Mucosa of stomach (tissue), 1 donor: ENCODE data around the gene C17orf100.
"Not testable (repeated sequence)": the region's sequence is repeated elsewhere in the genome, so short reads cannot be mapped to it uniquely, and the experiment has no call there.

Experiments
- H3K27me3 ChIP-seq: one replicate; pipeline ENCODE4 v1.7.0; 2013; ENCODE audit warnings: mild to moderate bottlenecking, low read length; ENCODE audit not compliant: control insufficient read depth, insufficient read depth
- H3K36me3 ChIP-seq: one replicate; pipeline ENCODE4 v1.7.0; 2013; ENCODE audit warnings: low read length; ENCODE audit not compliant: control insufficient read depth, insufficient read depth
- H3K4me1 ChIP-seq: one replicate; pipeline ENCODE4 v1.7.0; 2013; ENCODE audit warnings: mild to moderate bottlenecking, low read length; ENCODE audit not compliant: control insufficient read depth, insufficient read depth
- H3K4me3 ChIP-seq: one replicate; pipeline ENCODE4 v1.7.0; 2013; ENCODE audit warnings: low read length
- H3K9ac ChIP-seq: one replicate; pipeline ENCODE4 v1.7.0; 2013; ENCODE audit warnings: mild to moderate bottlenecking, low read length, moderate library complexity
- H3K9me3 ChIP-seq: one replicate; pipeline ENCODE4 v1.7.0; 2013; ENCODE audit warnings: mild to moderate bottlenecking, low read length, moderate library complexity; ENCODE audit not compliant: control insufficient read depth
- donor health status: Pancreatic carcinoma.

Gene C17orf100

GRCh38 chr17:6643451-6644125, 8.0 kb upstream of the C17orf100 start:
- H3K9ac ChIP-seq, result no peak overlapping the region
- H3K9me3 ChIP-seq, result no peaks in the 10 kb centered on the region
- no peaks in the 10 kb centered on the region for H3K36me3 ChIP-seq
- H3K4me1 ChIP-seq, result peaks cover 17% of the 10 kb centered on the region
- H3K27me3 ChIP-seq, result no peaks in the 10 kb centered on the region
- H3K4me3 ChIP-seq, result no peak overlapping the region

GRCh38 chr17:6648181-6648580, 3.4 kb upstream of the C17orf100 start:
- Histone ChIP-seq H3K9me3 (no peaks in the 10 kb centered on the region), H3K4me3 (no peak overlapping the region), H3K36me3 (no peaks in the 10 kb centered on the region), H3K27me3 (peaks cover 3% of the 10 kb centered on the region), H3K4me1 (peaks cover 19% of the 10 kb centered on the region), H3K9ac (no peak overlapping the region)

- H3K4me3 ChIP-seq, result peak overlapping the region; percentile 96
- peaks cover 19% of the 10 kb centered on the region for H3K27me3 ChIP-seq
- peak overlapping the region; percentile 87 for H3K9ac ChIP-seq
- peaks cover 40% of the 10 kb centered on the region for H3K4me1 ChIP-seq
- H3K9me3 ChIP-seq, result no peaks in the 10 kb centered on the region
- no peaks in the 10 kb centered on the region for H3K36me3 ChIP-seq
Measured at GRCh38 chr17:6651919-6652452, 424 bp downstream of the C17orf100 start.

GRCh38 chr17:6654841-6655731, 3.5 kb downstream of the C17orf100 start:
- peaks cover 39% of the 10 kb centered on the region for H3K4me1 ChIP-seq
- no peaks in the 10 kb centered on the region for H3K9me3 ChIP-seq
- peaks cover 30% of the 10 kb centered on the region for H3K27me3 ChIP-seq
- H3K4me3 ChIP-seq, result no peak overlapping the region
- no peaks in the 10 kb centered on the region for H3K36me3 ChIP-seq
- H3K9ac ChIP-seq, result no peak overlapping the region

- not testable (repeated sequence) for H3K9ac ChIP-seq, H3K9me3 ChIP-seq, H3K36me3 ChIP-seq, H3K4me3 ChIP-seq
- Histone ChIP-seq H3K27me3 (peaks cover 30% of the 10 kb centered on the region), H3K4me1 (peaks cover 33% of the 10 kb centered on the region)
Measured at GRCh38 chr17:6655732-6656361, 4.3 kb downstream of the C17orf100 start.

DNA sequence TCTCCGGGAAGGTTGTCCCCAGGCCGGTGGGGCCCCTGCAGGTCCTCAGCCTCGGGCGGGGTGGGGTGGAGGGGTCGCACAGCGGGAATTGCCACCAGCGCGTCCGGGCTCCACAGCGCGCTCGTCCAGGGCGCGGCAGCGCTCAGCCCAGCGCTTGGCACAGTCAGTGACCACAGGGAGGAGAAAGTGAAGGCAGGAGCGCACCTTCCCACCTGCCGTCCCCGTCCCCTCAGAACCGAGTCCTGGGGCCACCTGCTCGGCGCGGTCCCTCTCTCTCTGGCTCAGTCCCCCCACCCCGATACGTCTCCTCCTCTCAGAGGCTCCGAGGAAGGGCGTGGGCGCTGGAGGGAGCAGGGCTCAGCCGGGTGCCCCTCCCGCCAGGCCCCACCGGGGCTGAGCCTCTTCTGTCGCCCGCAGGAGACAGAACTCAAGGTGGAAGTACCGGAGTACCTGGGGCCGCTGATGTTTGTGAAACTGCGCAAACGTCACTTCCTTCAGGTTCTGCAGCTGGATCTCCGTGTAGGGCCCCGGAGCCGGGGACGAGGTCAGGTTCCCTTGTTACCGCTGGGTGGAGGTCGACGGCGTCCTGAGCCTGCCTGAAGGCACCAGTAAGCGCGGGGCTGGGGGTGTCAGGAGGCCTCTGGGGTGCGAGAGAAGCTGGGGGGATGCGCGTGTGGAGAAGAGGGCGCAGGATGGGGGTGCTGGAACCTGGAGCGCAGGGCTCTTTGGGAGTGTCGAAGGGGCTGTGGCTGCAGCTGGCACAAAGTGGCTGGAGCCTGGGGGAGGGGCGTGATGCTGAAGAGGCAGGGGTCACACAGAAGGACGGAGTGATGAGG, 5.5 kb downstream of the C17orf100 start:
- peaks cover 30% of the 10 kb centered on the region for H3K27me3 ChIP-seq
- not testable (repeated sequence) for H3K36me3 ChIP-seq, H3K9ac ChIP-seq, H3K4me3 ChIP-seq, H3K9me3 ChIP-seq
- H3K4me1 ChIP-seq, result peaks cover 29% of the 10 kb centered on the region

GRCh38 chr17:6657633-6658287, 6.2 kb downstream of the C17orf100 start:
- peaks cover 27% of the 10 kb centered on the region for H3K27me3 ChIP-seq
- no peaks in the 10 kb centered on the region for H3K36me3 ChIP-seq
- H3K4me3 ChIP-seq, result no peak overlapping the region
- no peaks in the 10 kb centered on the region for H3K9me3 ChIP-seq
- H3K9ac ChIP-seq, result no peak overlapping the region
- peaks cover 22% of the 10 kb centered on the region for H3K4me1 ChIP-seq

DNA sequence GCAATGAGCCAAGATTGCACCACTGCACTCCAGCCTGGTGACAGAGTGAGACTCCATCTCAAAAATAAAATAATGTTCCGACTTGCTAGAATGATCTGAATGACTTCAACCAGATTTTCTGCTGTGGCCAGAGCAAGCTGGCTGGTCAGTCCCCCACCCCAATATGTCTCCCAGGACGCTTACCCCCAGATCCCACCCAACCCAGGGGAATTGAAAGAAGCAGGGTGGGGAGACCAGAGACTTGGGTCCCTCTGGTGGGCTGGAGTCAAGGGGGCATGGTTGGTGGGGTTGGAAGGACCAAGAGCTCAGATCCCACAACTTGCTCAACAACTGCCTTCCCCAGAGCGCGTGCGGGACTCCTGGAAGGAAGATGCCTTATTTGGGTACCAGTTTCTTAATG, 6.8 kb downstream of the C17orf100 start:
- H3K36me3 ChIP-seq, H3K9me3 ChIP-seq, H3K9ac ChIP-seq, H3K4me3 ChIP-seq: not testable (repeated sequence)
- Histone ChIP-seq H3K4me1 (peaks cover 20% of the 10 kb centered on the region), H3K27me3 (peaks cover 27% of the 10 kb centered on the region)

DNA sequence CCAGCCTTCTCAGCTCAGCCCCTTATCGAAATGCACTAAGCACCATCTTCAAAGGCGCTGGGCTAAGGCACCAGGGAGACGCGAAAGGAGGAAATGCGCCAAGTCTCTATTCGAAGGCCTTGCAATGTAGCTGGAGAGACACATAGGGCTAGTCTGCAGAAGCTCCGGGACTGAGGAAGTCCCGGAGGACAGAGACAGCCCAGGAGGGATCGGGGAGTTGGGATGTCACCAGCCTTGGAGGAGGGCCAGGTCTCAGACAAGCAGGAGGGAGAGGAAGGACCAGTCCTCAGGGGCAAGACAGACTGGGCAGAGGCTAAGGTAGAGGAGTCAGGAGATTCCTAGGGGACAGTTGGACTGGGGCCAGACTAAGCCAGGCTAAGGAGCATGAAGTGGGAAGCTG, 8.5 kb downstream of the C17orf100 start:
- peaks cover 4% of the 10 kb centered on the region for H3K4me1 ChIP-seq
- H3K36me3 ChIP-seq, result no peaks in the 10 kb centered on the region
- H3K9ac ChIP-seq, result no peak overlapping the region
- H3K9me3 ChIP-seq, result no peaks in the 10 kb centered on the region
- H3K27me3 ChIP-seq, result peaks cover 18% of the 10 kb centered on the region
- H3K4me3 ChIP-seq, result no peak overlapping the region

DNA sequence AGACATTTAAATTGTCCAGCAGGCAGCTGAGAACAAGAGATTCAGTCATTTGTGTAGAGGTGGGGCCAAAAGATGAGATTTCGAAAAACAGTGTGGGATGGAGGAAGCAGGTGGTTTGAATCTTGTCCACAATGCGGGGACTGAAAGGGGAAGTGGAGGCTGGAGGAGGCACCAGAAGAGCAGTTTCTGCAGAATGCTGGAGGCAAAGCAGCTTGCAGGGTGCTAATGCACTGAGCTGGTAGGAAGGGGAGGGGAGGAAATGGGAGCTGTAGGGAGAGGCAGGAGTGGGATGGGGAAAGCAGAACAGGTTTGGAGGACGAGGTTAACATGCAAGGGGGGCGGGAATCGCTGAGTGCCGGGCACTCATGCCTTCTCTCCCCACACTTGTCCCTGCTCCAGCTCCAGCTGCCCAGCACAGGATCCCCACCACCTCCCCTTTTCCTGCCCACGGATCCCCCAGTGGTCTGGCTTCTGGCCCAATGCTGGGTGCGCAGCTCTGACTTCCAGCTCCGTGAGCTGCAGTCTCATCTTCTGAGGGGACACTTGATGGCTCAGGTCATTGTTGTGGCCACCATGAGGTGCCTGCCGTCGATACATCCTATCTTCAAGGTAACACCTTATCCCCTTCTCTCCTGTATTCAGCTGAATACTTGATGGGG, 9.4 kb downstream of the C17orf100 start:
- Histone ChIP-seq H3K4me3 (no peak overlapping the region), H3K27me3 (peaks cover 12% of the 10 kb centered on the region), H3K4me1 (no peaks in the 10 kb centered on the region), H3K9me3 (no peaks in the 10 kb centered on the region), H3K9ac (no peak overlapping the region), H3K36me3 (no peaks in the 10 kb centered on the region)

GRCh38 chr17:6661464-6661848, 9.9 kb downstream of the C17orf100 start:
- H3K9me3 ChIP-seq, result no peaks in the 10 kb centered on the region
- no peak overlapping the region for H3K4me3 ChIP-seq
- H3K4me1 ChIP-seq, result no peaks in the 10 kb centered on the region
- peaks cover 12% of the 10 kb centered on the region for H3K27me3 ChIP-seq
- H3K9ac ChIP-seq, result no peak overlapping the region
- H3K36me3 ChIP-seq, result no peaks in the 10 kb centered on the region
